T-cell (primary cell): ENCODE data around the gene NPL. TPM values are rescaled to one million over a fixed set of nuclear protein-coding genes. Genes with fewer than 3 reads are reported as not detected.

ENCODE experiments used
- ATAC-seq, 4 experiments: fragments of 200-7000 bp in 3 of 4; fragments of 150-1000 bp in 1 of 4; cut with Tn5 transposase; replicated peaks in 1 of 4; 1 replicate in 3 of 4; 2 replicates in 1 of 4; pipeline ENCODE4 v1.10.0; 2021; ENCODE audit warnings: moderate library complexity in 3 of 4, mild to moderate bottlenecking in 2 of 4, moderate number of reproducible peaks in 1 of 4
- CTCF ChIA-PET, 2 donors: fragments of 300-600 bp; sonication (Branson Sonifier 250); formaldehyde crosslinking; loops; one replicate each; lab custom pipeline; 2022; ENCODE audit warnings: antibody characterized with exemption in 2 of 2; lab: Charles Lee
- POLR2A ChIA-PET, 2 donors: fragments of 300-600 bp; sonication (Branson Sonifier 250); formaldehyde crosslinking; loops; one replicate each; lab custom pipeline; 2022; ENCODE audit warnings: antibody characterized with exemption in 2 of 2; lab: Charles Lee
- DNase-seq, 35 experiments: peaks; one replicate each; pipeline versions ENCODE4 v3.0.0 to v3.0.0-alpha.2; 2013 to 2023
- H3K27ac ChIP-seq: one replicate; pipeline ENCODE4 v1.5.1; 2013; ENCODE audit warnings: low read length
- H3K27me3 ChIP-seq, 2 experiments: replicated peaks in 1 of 2; 1 replicate in 1 of 2; 2 replicates in 1 of 2; pipeline versions ENCODE4 v1.6.1 to v1.7.0; 2013; ENCODE audit warnings: low read length in 1 of 2, mixed read lengths in 1 of 2; ENCODE audit not compliant: control insufficient read depth in 2 of 2, insufficient read depth in 2 of 2; ENCODE audit errors: extremely low read depth in 1 of 2
- H3K36me3 ChIP-seq, 2 donors: 1 replicate in 1 of 2; 2 replicates in 1 of 2; pipeline versions ENCODE4 v1.6.1 to v1.7.0; 2013; ENCODE audit warnings: low read length in 1 of 2; ENCODE audit not compliant: control insufficient read depth in 2 of 2, insufficient read depth in 1 of 2; ENCODE audit errors: extremely low read depth in 1 of 2
- H3K4me1 ChIP-seq, 2 experiments: 1 replicate in 1 of 2; 2 replicates in 1 of 2; pipeline versions ENCODE4 v1.6.1 to v1.7.0; 2013; ENCODE audit warnings: low read length in 2 of 2, mixed read lengths in 1 of 2; ENCODE audit not compliant: insufficient read depth in 2 of 2, control insufficient read depth in 1 of 2; ENCODE audit errors: extremely low read depth in 1 of 2
- H3K4me3 ChIP-seq, 2 donors: 1 replicate in 1 of 2; 2 replicates in 1 of 2; pipeline versions ENCODE4 v1.5.1 to v1.7.0; 2013; ENCODE audit warnings: mild to moderate bottlenecking in 2 of 2, low read length in 1 of 2, moderate library complexity in 1 of 2; ENCODE audit not compliant: control insufficient read depth in 1 of 2; ENCODE audit errors: extremely low read depth in 1 of 2
- H3K9me3 ChIP-seq: 2 replicates; pipeline ENCODE4 v1.7.0; 2013
- H3K27ac Mint-ChIP-seq, 2 donors: one replicate each; pipeline ENCODE4 v1.8.0; 2020 to 2021; ENCODE audit warnings: mild to moderate bottlenecking in 2 of 2, mixed read lengths in 2 of 2
- H3K27me3 Mint-ChIP-seq, 2 donors: one replicate each; pipeline ENCODE4 v1.8.0; 2021 to 2022; ENCODE audit warnings: mixed read lengths in 2 of 2
- H3K36me3 Mint-ChIP-seq: one replicate; pipeline ENCODE4 v1.8.0; 2021; ENCODE audit warnings: mixed read lengths
- H3K4me1 Mint-ChIP-seq, 3 donors: one replicate each; pipeline ENCODE4 v1.8.0; 2020 to 2022; ENCODE audit warnings: mixed read lengths in 3 of 3, mild to moderate bottlenecking in 1 of 3
- H3K4me3 Mint-ChIP-seq, 3 donors: one replicate each; pipeline ENCODE4 v1.8.0; 2020 to 2022; ENCODE audit warnings: mild to moderate bottlenecking in 3 of 3, mixed read lengths in 3 of 3, moderate library complexity in 3 of 3
- H3K9me3 Mint-ChIP-seq, 3 donors: one replicate each; pipeline ENCODE4 v1.8.0; 2020 to 2022; ENCODE audit warnings: mixed read lengths in 3 of 3
- WGBS: methylation state at CpG from one replicate; pipeline ENCODE4 v1.1.5; 2013; ENCODE audit warnings: missing lambda C conversion rate; ENCODE audit not compliant: insufficient coverage; 5-methylcytosine and 5-hydroxymethylcytosine counted together
- total RNA-seq, 35 experiments: library from RNA in 6 of 35; stranded (reverse) in 6 of 35; fragments of 120-200 nt in 1 of 35; gene quantifications; one replicate each; pipeline versions ENCODE4 v1.2.1 to v1.2.4 and lab custom pipeline; 2013 to 2026

Gene NPL
- total RNA-seq, 5 donors from 2014 or later (not counting 1 experiment from before 2014, with no cell fraction given), result 2.5 to 5.4 (median 4.2) TPM

DNA sequence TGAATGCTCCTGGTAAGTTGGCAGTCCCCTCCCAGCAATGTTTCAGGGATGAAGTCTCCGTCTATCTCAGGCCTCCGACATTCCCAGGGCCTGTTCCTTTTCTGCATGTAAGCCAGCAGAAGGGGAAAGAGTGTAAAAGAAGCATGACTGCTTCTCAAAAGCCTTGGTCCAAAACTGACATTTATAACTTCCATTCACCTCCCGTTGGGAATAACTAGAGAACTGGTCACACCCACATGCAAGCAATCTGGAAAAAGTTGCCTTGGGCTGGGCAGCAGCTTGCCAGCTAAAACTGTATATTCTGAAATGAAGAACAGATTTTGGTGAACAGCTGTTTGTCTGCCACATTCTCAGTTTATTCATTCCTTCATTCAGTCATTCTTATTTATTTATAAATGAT is 24.2 kb upstream of the NPL start:
- H3K36me3 Mint-ChIP-seq, result no peaks in the 10 kb centered on the region
- ATAC-seq (no peak), DNase-seq (no peak)
- Histone ChIP-seq H3K36me3 (no peaks in the 10 kb centered on the region), H3K4me1 (no peaks in the 10 kb centered on the region), H3K27ac (no peak overlapping the region), H3K9me3 (no peaks in the 10 kb centered on the region), H3K4me3 (no peak overlapping the region), H3K27me3 (no peaks in the 10 kb centered on the region)
- H3K27me3 Mint-ChIP-seq, result peaks cover 4 to 13% of the 10 kb centered on the region in 2 donors
- CTCF ChIA-PET, result no interaction called here
- H3K9me3 Mint-ChIP-seq, result peaks cover 3 to 8% (median 5%) of the 10 kb centered on the region in 3 donors
- no peak overlapping the region for H3K4me3 Mint-ChIP-seq
- WGBS, result no CpG with 5 or more reads among the region's 3 CpGs
- no peaks in the 10 kb centered on the region for H3K4me1 Mint-ChIP-seq
- POLR2A ChIA-PET, result no interaction called here
- no peak overlapping the region for H3K27ac Mint-ChIP-seq

DNA sequence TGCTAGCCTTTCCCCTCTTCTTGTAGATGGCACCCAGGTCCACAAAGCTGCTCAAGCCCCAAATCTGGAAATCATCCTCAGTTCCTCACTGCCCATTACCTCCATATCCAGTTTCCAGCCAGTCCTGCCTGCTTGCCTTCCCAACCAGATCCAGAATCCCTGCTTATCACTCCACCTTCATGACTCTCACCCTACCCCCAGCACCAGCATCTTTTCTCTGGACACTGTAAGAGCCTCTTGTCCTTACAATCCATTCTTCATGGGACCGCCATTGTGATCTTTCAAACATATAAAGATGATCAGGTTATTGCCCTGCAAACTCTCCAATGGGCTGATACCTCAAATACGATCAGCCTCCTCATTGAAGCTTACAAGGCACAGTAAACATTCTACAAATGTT is 23.5 kb upstream of the NPL start:
- Histone ChIP-seq H3K9me3 (no peaks in the 10 kb centered on the region), H3K27ac (no peak overlapping the region), H3K4me3 (no peak overlapping the region), H3K4me1 (no peaks in the 10 kb centered on the region), H3K27me3 (no peaks in the 10 kb centered on the region), H3K36me3 (no peaks in the 10 kb centered on the region)
- H3K9me3 Mint-ChIP-seq, result peaks cover 3 to 8% (median 5%) of the 10 kb centered on the region in 3 donors
- WGBS, result no CpG with 5 or more reads among the region's 2 CpGs
- H3K4me1 Mint-ChIP-seq, result no peaks in the 10 kb centered on the region
- ATAC-seq, result no peak
- no peak for DNase-seq
- H3K27me3 Mint-ChIP-seq, result peaks cover 4 to 14% of the 10 kb centered on the region in 2 donors
- ChIA-PET POLR2A (no interaction called here), CTCF (no interaction called here)
- no peak overlapping the region for H3K27ac Mint-ChIP-seq
- H3K4me3 Mint-ChIP-seq, result no peak overlapping the region
- H3K36me3 Mint-ChIP-seq, result no peaks in the 10 kb centered on the region

DNA sequence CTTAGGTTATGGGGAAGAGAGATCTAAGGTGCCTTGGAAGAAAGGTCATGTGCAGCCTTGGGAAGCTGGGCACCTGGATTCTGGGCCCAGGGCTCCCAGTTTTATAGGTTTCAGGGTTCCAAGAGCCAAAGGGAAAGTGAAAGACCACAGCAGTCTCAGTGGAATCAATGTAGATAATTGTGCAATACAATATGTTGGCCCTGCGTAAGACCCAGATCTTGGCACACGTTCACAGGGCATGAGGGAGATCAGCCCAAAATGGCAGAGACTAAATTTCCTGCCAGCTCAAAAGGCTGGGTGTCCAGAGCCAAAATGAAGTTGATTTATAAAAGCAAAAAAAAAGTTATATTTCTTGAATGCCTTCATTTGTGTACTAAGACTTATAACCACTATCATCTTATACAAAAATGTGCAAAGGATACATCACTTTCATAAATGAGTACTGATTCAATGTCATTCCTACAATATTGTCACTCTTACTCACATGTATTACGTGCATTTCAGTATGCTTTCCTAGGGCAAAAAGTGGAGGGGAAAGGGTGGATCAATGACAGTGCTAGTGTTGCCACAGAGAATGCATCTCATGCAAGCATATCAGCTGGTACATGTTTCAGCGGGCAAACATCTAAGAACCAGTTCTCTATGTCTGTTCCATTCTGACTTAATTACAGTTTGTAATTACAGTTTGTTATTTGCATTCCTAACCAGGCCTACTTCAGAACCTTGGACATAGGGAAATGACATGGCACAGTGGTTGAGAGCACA is 22.5 kb upstream of the NPL start:
- ChIA-PET POLR2A (no interaction called here), CTCF (no interaction called here)
- Histone ChIP-seq H3K4me3 (no peak overlapping the region), H3K27ac (no peak overlapping the region), H3K4me1 (no peaks in the 10 kb centered on the region), H3K36me3 (no peaks in the 10 kb centered on the region), H3K9me3 (no peaks in the 10 kb centered on the region), H3K27me3 (no peaks in the 10 kb centered on the region)
- DNase-seq (no peak), ATAC-seq (no peak)
- H3K9me3 Mint-ChIP-seq, result no peaks in the 10 kb centered on the region
- H3K27ac Mint-ChIP-seq, result no peak overlapping the region
- 79% methylated on average over 2 of the region's 4 CpGs for WGBS
- peaks cover 4 to 16% of the 10 kb centered on the region in 2 donors for H3K27me3 Mint-ChIP-seq
- no peak overlapping the region for H3K4me3 Mint-ChIP-seq
- no peaks in the 10 kb centered on the region for H3K4me1 Mint-ChIP-seq
- H3K36me3 Mint-ChIP-seq, result no peaks in the 10 kb centered on the region

DNA sequence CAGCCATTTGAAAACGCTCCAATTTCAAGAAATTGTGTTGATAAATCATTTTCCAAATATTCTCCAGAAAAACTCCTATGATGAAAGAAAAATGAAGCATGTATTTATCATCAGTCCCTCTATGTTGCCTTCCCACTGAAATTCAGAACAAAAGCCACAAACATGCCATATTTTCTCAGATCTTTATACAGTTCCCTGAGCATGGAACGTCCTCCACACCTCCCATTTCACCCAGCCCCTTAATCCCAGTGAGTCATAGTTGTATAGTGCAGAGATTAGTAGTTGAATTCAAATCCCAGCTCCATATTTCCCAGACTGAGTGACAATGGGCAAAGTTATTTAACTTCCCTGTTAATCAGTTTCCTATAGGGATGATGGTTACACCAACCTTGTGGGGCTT is 20.6 kb upstream of the NPL start:
- no CpG with 5 or more reads among the region's 2 CpGs for WGBS
- Histone ChIP-seq H3K9me3 (no peaks in the 10 kb centered on the region), H3K4me3 (no peak overlapping the region), H3K36me3 (no peaks in the 10 kb centered on the region), H3K27ac (no peak overlapping the region), H3K27me3 (peaks cover 0 to 2% of the 10 kb centered on the region in 2 experiments), H3K4me1 (no peaks in the 10 kb centered on the region)
- ATAC-seq (no peak), DNase-seq (no peak)
- peaks cover 6 to 20% of the 10 kb centered on the region in 2 donors for H3K27me3 Mint-ChIP-seq
- ChIA-PET POLR2A (no interaction called here), CTCF (interaction anchor here in 1 of 2 donors (0.8 kb wide), 1 partner anchor 11 kb away, joined by 3 read pairs; no protein-coding TSS in a partner anchor)
- no peaks in the 10 kb centered on the region for H3K9me3 Mint-ChIP-seq
- no peak overlapping the region for H3K4me3 Mint-ChIP-seq
- no peaks in the 10 kb centered on the region for H3K36me3 Mint-ChIP-seq
- no peaks in the 10 kb centered on the region for H3K4me1 Mint-ChIP-seq
- H3K27ac Mint-ChIP-seq, result no peak overlapping the region

DNA sequence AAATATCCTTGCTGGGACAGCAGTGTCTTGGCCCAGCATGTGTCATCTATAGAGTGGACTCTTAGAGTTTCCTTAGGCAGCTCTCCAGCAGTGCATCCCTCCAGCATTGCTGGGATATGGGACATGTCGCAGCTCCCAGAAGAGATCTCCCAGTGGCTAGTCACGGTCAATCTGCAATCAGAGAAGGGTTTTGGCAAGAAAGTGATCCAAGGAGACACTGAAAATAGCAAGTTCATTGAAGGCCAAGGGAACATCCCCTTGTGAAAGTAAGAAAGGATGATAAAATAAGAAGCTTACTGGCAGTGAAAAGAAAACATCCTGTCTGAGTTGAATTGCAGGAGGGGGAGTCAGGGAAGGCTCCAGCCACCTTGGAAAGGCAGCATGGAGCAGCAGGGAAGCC is 19.3 kb upstream of the NPL start:
- Histone ChIP-seq H3K9me3 (no peaks in the 10 kb centered on the region), H3K4me3 (no peak overlapping the region), H3K27me3 (peaks cover 0 to 2% of the 10 kb centered on the region in 2 experiments), H3K27ac (no peak overlapping the region), H3K4me1 (no peaks in the 10 kb centered on the region), H3K36me3 (no peaks in the 10 kb centered on the region)
- CTCF ChIA-PET, result no interaction called here
- H3K4me1 Mint-ChIP-seq, result no peaks in the 10 kb centered on the region
- no peaks in the 10 kb centered on the region for H3K36me3 Mint-ChIP-seq
- WGBS, result 86% methylated on average over 2 of the region's 2 CpGs
- H3K9me3 Mint-ChIP-seq, result no peaks in the 10 kb centered on the region
- POLR2A ChIA-PET, result no interaction called here
- H3K27me3 Mint-ChIP-seq, result peaks cover 12 to 20% of the 10 kb centered on the region in 2 donors
- no peak overlapping the region for H3K27ac Mint-ChIP-seq
- DNase-seq, result no peak
- H3K4me3 Mint-ChIP-seq, result no peak overlapping the region
- ATAC-seq, result no peak

DNA sequence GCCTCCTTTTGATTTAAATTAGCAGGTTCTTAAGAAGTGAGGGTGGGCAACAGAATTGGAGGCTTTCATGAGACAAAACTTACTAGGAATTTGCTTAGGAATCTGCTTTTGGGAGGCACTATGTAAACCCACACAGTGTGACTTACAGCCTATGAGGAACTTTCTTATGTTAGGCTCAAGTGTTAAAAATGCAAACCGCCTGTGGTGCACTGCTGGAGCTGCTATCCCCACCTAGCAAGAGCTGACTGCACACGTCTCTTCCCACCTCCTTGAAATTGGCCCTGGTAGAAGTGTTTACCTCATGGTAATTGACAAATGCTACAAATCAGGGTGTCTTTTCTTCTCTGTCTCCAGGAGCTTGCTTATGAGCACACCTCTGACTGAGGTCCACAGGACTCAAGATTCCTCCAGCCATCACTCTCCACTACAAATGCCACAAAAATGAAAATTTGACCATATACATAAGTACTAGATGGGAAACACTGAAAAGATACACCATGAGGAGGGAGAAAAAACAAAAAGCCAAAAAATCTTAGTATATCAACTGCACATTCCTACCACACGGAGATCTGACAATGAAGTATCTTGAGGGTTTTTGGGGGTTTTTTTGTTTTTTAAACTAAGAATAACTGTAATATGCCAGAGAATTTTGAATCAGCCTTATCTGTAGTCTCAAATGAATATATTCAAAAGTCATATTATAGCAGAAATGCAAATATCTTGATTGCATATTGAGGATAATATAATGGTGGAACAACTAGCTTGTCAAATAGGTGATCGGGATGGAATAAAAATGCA is 18.2 kb upstream of the NPL start:
- no peaks in the 10 kb centered on the region for H3K9me3 Mint-ChIP-seq
- POLR2A ChIA-PET, result no interaction called here
- DNase-seq, result no peak
- H3K27ac Mint-ChIP-seq, result no peak overlapping the region
- H3K36me3 ChIP-seq, result no peaks in the 10 kb centered on the region
- H3K36me3 Mint-ChIP-seq, result no peaks in the 10 kb centered on the region
- H3K4me3 Mint-ChIP-seq, result no peak overlapping the region
- no peaks in the 10 kb centered on the region for H3K4me1 Mint-ChIP-seq
- peaks cover 12 to 25% of the 10 kb centered on the region in 2 donors for H3K27me3 Mint-ChIP-seq
- H3K27me3 ChIP-seq, result peaks cover 0 to 2% of the 10 kb centered on the region in 2 experiments
- no peak overlapping the region for H3K27ac ChIP-seq
- H3K4me3 ChIP-seq, result no peak overlapping the region
- WGBS, result no CpG with 5 or more reads among the region's 4 CpGs
- H3K9me3 ChIP-seq, result no peaks in the 10 kb centered on the region
- CTCF ChIA-PET, result no interaction called here
- ATAC-seq, result no peak
- H3K4me1 ChIP-seq, result no peaks in the 10 kb centered on the region
